Neural progenitor cell (in vitro differentiated cells): Measurements from ENCODE around the gene TRAPPC11.

Experiments
- EZH2phosphoT487 ChIP-seq: fragments of 200-600 bp; sonication (generic); IDR thresholded peaks from 2 replicates; pipeline ENCODE4 v1.6.1; 2017; ENCODE audit warnings: antibody characterized with exemption
- TF ChIP-seq, protein P1 (sequence below): fragments of 200-600 bp; sonication (generic); IDR thresholded peaks from 2 replicates; pipeline ENCODE4 v1.5.1; 2017; ENCODE audit warnings: antibody characterized with exemption, mild to moderate bottlenecking

DNA sequence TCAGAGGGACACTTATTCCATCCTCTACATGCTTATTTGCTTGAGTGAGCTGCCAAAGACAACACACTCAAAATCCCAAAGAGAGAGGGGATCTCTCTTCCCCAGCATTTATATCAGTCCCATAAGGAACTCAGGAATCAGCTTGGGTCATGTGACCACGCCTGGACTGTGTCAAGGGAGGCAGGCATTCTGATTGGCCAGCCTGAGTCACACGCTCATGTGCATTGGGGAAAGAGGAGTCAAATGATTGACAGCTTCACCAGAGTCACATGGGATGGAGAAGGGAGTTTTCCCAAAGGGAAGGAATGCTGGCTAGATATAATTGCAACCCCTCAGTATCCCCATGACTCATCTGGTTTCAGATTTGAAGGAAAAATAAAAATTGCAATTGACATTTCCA lies 49.1 kb upstream of the TRAPPC11 start:
- TF ChIP-seq, protein P1, sequence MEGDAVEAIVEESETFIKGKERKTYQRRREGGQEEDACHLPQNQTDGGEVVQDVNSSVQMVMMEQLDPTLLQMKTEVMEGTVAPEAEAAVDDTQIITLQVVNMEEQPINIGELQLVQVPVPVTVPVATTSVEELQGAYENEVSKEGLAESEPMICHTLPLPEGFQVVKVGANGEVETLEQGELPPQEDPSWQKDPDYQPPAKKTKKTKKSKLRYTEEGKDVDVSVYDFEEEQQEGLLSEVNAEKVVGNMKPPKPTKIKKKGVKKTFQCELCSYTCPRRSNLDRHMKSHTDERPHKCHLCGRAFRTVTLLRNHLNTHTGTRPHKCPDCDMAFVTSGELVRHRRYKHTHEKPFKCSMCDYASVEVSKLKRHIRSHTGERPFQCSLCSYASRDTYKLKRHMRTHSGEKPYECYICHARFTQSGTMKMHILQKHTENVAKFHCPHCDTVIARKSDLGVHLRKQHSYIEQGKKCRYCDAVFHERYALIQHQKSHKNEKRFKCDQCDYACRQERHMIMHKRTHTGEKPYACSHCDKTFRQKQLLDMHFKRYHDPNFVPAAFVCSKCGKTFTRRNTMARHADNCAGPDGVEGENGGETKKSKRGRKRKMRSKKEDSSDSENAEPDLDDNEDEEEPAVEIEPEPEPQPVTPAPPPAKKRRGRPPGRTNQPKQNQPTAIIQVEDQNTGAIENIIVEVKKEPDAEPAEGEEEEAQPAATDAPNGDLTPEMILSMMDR, result no peak
- TF ChIP-seq EZH2phosphoT487, result no peak
